Activated naive CD8-positive, alpha-beta T cell treated with anti-CD3 and anti-CD28 coated beads, Interleukin-2, amount 50 U/mL, for 24 hours (primary cell): Measurements from ENCODE around the gene LMF2.

ENCODE experiments used
- ATAC-seq: fragments of 150-1000 bp; cut with Tn5 transposase; one replicate; pipeline ENCODE4 v1.10.0; 2021
- DNase-seq: peaks from one replicate; pipeline ENCODE4 v3.0.0; 2021
- H3K27ac Mint-ChIP-seq: one replicate; pipeline ENCODE4 v1.8.0; 2021; ENCODE audit warnings: mild to moderate bottlenecking, mixed read lengths
- H3K27me3 Mint-ChIP-seq: one replicate; pipeline ENCODE4 v1.8.0; 2021; ENCODE audit warnings: mixed read lengths
- H3K36me3 Mint-ChIP-seq: one replicate; pipeline ENCODE4 v1.8.0; 2021; ENCODE audit warnings: low read depth, mixed read lengths
- H3K4me1 Mint-ChIP-seq: one replicate; pipeline ENCODE4 v1.8.0; 2021; ENCODE audit warnings: mixed read lengths
- H3K4me3 Mint-ChIP-seq: one replicate; pipeline ENCODE4 v1.8.0; 2021; ENCODE audit warnings: mild to moderate bottlenecking, moderate library complexity, mixed read lengths
- H3K9me3 Mint-ChIP-seq: one replicate; pipeline ENCODE4 v1.8.0; 2021; ENCODE audit warnings: mixed read lengths

Gene LMF2

GRCh38 chr22:50529897-50530579 lies 22.5 kb upstream of the LMF2 start, which contains the start of gene TYMP:
Gene TYMP (minus strand): TSS chr22:50530012. CDS start chr22:50529709, 303 bp downstream.
- DNase-seq (peak; percentile 83), ATAC-seq (peak; percentile 18)
- peak within 1 kb of the TSS; percentile 94 for H3K27ac Mint-ChIP-seq
- H3K4me1 Mint-ChIP-seq = peaks cover 42% of the 10 kb centered on the region
- H3K4me3 Mint-ChIP-seq = peak within 1 kb of the TSS; percentile 88
- H3K36me3 Mint-ChIP-seq = peaks cover 5% of the 10 kb centered on the region
- no peaks in the 10 kb centered on the region for H3K9me3 Mint-ChIP-seq
- H3K27me3 Mint-ChIP-seq = no peaks in the 10 kb centered on the region

- Mint-ChIP-seq H3K27me3 (no peaks in the 10 kb centered on the region), H3K4me3 (peak overlapping the region; percentile 79), H3K27ac (no peak overlapping the region), H3K9me3 (no peaks in the 10 kb centered on the region), H3K4me1 (peaks cover 44% of the 10 kb centered on the region), H3K36me3 (peaks cover 9% of the 10 kb centered on the region)
- DNase-seq (no peak), ATAC-seq (no peak)
Measured at GRCh38 chr22:50529416-50529896, 22.0 kb upstream of the LMF2 start.

- Mint-ChIP-seq H3K9me3 (no peaks in the 10 kb centered on the region), H3K4me1 (peaks cover 43% of the 10 kb centered on the region), H3K4me3 (peak overlapping the region; percentile 79), H3K36me3 (peaks cover 12% of the 10 kb centered on the region), H3K27ac (peak overlapping the region; percentile 69), H3K27me3 (no peaks in the 10 kb centered on the region)
- no peak for ATAC-seq
- no peak for DNase-seq
Measured at GRCh38 chr22:50528682-50529415, 21.3 kb upstream of the LMF2 start.

- ATAC-seq (no peak), DNase-seq (no peak)
- Mint-ChIP-seq H3K36me3 (peaks cover 14% of the 10 kb centered on the region), H3K4me3 (peak overlapping the region; percentile 79), H3K9me3 (no peaks in the 10 kb centered on the region), H3K27me3 (no peaks in the 10 kb centered on the region), H3K4me1 (peaks cover 42% of the 10 kb centered on the region), H3K27ac (peak overlapping the region; percentile 81)
Measured at GRCh38 chr22:50527921-50528681, 20.6 kb upstream of the LMF2 start.

GRCh38 chr22:50526834-50527801 lies 19.6 kb upstream of the LMF2 start:
- H3K27ac Mint-ChIP-seq = peak overlapping the region; percentile 81
- no peaks in the 10 kb centered on the region for H3K27me3 Mint-ChIP-seq
- peak overlapping the region; percentile 79 for H3K4me3 Mint-ChIP-seq
- H3K9me3 Mint-ChIP-seq = no peaks in the 10 kb centered on the region
- peaks cover 35% of the 10 kb centered on the region for H3K4me1 Mint-ChIP-seq
- DNase-seq (peak; percentile 68), ATAC-seq (peak; percentile 8)
- peaks cover 14% of the 10 kb centered on the region for H3K36me3 Mint-ChIP-seq

GRCh38 chr22:50526108-50526833 lies 18.8 kb upstream of the LMF2 start:
- Mint-ChIP-seq H3K9me3 (no peaks in the 10 kb centered on the region), H3K27ac (peak overlapping the region; percentile 81), H3K4me3 (peak overlapping the region; percentile 79), H3K4me1 (peaks cover 35% of the 10 kb centered on the region), H3K36me3 (peaks cover 14% of the 10 kb centered on the region), H3K27me3 (no peaks in the 10 kb centered on the region)
- ATAC-seq (peak; percentile 33), DNase-seq (peak; percentile 91)

- Mint-ChIP-seq H3K36me3 (peaks cover 17% of the 10 kb centered on the region), H3K4me3 (peak overlapping the region; percentile 88), H3K27me3 (no peaks in the 10 kb centered on the region), H3K4me1 (peaks cover 33% of the 10 kb centered on the region), H3K27ac (peak overlapping the region; percentile 79), H3K9me3 (no peaks in the 10 kb centered on the region)
- ATAC-seq (no peak), DNase-seq (no peak)
Measured at GRCh38 chr22:50525858-50526107, 18.3 kb upstream of the LMF2 start.

- Mint-ChIP-seq H3K27ac (peak within 1 kb of the TSS; percentile 87), H3K4me3 (peak within 1 kb of the TSS; percentile 88), H3K27me3 (no peaks in the 10 kb centered on the region), H3K36me3 (peaks cover 17% of the 10 kb centered on the region), H3K9me3 (no peaks in the 10 kb centered on the region), H3K4me1 (peaks cover 33% of the 10 kb centered on the region)
- peak; percentile 99 for DNase-seq
- ATAC-seq = peak; percentile 60
Measured at GRCh38 chr22:50525104-50525857, 17.8 kb upstream of the LMF2 start, which contains the start of gene SCO2. Gene SCO2 (minus strand): TSS chr22:50525598. CDS start chr22:50524411, 1,187 bp downstream.

- H3K4me1 Mint-ChIP-seq = peaks cover 33% of the 10 kb centered on the region
Measured at GRCh38 chr22:50524676-50525103, 17.2 kb upstream of the LMF2 start.

GRCh38 chr22:50523806-50524675 lies 16.5 kb upstream of the LMF2 start:
- DNase-seq (no peak), ATAC-seq (no peak)
- Mint-ChIP-seq H3K27ac (peak overlapping the region; percentile 87), H3K27me3 (no peaks in the 10 kb centered on the region), H3K36me3 (peaks cover 22% of the 10 kb centered on the region), H3K4me1 (peaks cover 33% of the 10 kb centered on the region), H3K4me3 (peak overlapping the region; percentile 88), H3K9me3 (no peaks in the 10 kb centered on the region)

More at GRCh38 chr22:50524676-50525103, 17.2 kb upstream of the LMF2 start:
- DNase-seq (no peak), ATAC-seq (no peak)
- Mint-ChIP-seq H3K36me3 (peaks cover 20% of the 10 kb centered on the region), H3K27ac (peak overlapping the region; percentile 87), H3K4me3 (peak overlapping the region; percentile 88), H3K27me3 (no peaks in the 10 kb centered on the region), H3K9me3 (no peaks in the 10 kb centered on the region)

- Mint-ChIP-seq H3K4me3 (peak overlapping the region; percentile 36), H3K27me3 (no peaks in the 10 kb centered on the region), H3K36me3 (peaks cover 20% of the 10 kb centered on the region), H3K27ac (no peak overlapping the region), H3K4me1 (peaks cover 30% of the 10 kb centered on the region), H3K9me3 (no peaks in the 10 kb centered on the region)
- DNase-seq = no peak
- ATAC-seq = no peak
Measured at GRCh38 chr22:50523458-50523805, 15.9 kb upstream of the LMF2 start.

- DNase-seq (no peak), ATAC-seq (no peak)
- peaks cover 25% of the 10 kb centered on the region for H3K4me1 Mint-ChIP-seq
- H3K4me3 Mint-ChIP-seq = peak overlapping the region; percentile 36
- H3K9me3 Mint-ChIP-seq = no peaks in the 10 kb centered on the region
- H3K36me3 Mint-ChIP-seq = peaks cover 17% of the 10 kb centered on the region
- H3K27me3 Mint-ChIP-seq = no peaks in the 10 kb centered on the region
- H3K27ac Mint-ChIP-seq = no peak overlapping the region
Measured at GRCh38 chr22:50522806-50523438, 15.4 kb upstream of the LMF2 start.
